ENCODE measurements around the gene APOA5.

The APOA5 gene

DNA sequence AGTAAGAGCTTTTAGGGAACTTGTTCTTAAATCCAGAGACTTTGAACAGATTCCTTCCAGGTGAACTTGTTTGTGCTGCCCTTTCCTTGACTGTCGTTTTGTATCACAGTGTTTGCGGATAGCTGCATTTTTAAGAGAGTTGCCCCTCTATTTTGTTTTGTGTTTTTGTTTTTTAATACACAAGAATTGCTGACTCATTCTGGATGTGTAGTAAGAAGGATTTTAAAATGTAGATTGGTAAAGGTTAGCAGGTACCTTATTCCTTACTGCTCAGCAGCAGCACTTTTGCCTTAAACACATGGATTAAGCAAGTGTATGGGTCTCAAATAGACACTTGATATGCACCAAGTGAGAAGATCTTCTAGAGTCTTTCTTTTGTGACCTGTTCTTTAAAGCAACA is 8.9 kb upstream of the APOA5 start:
- DNase-seq (ENCODE audit: low read depth in 2 of 2): no peak

DNA sequence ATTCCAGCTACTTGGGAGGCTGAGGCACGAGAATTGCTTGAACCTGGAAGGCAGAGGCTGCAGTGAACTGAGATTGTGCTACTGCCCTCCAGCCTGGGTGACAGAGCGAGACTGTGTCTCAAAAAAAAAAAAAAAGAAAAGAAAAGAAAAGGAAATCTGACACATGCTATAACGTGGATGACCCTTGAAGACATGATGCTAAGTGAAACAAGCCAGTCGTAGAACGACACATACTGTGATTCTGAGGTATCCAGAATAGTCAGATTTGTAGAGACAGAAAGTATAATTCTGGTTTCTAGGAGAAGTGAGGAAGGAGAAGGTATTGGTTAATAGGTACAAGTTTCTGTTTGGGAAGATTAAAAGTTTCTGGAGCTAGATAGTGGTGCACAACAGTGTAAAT is 6.7 kb upstream of the APOA5 start:
- no peak for DNase-seq (ENCODE audit: low read depth in 2 of 2)

- DNase-seq (ENCODE audit: low read depth in 2 of 2): no peak
Measured at GRCh38 chr11:116797816-116798215, 6.1 kb upstream of the APOA5 start.

GRCh38 chr11:116796548-116796947 is 4.9 kb upstream of the APOA5 start:
- DNase-seq (ENCODE audit: low read depth in 2 of 2): no peak

DNA sequence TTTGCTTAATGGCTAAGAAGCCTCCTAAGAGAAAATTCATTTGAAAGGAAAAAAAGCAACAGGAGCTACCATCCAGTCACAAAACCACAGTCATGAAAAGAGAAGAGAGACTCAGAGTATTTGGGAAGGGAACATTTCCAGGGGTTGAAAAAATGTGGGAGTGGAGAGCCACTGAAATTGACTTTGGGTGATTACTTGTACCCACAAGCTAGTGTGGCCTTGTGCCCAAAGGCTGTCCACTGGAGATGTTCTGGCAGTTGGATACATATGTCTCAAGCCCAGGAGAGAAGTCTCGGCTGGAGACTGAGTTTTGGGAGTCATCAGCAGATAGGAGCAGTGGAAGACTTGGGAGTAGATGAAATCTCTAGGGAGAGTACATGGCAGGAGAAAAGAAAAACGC is 3.2 kb upstream of the APOA5 start:
- DNase-seq (ENCODE audit: low read depth in 2 of 2): no peak

DNA sequence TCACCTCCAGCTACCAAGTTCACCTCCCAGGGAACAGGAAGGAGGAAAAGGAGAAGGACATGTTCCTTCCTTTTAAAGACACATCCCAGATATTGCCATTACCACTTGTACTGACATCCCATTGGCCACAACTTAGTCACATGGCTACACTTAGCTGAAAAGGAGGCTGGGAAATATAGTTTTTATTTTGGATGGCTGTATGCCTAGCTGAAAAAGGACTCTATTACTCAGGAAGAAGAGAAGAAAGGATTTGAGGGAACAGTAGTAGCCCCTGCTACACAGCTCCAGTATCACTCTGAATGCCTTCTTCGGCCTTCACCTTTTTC is 2.1 kb upstream of the APOA5 start:
- DNase-seq (ENCODE audit: low read depth in 2 of 2): no peak

GRCh38 chr11:116792869-116793771 is 1.4 kb upstream of the APOA5 start:
- no peak for DNase-seq (ENCODE audit: low read depth in 2 of 2)

DNA sequence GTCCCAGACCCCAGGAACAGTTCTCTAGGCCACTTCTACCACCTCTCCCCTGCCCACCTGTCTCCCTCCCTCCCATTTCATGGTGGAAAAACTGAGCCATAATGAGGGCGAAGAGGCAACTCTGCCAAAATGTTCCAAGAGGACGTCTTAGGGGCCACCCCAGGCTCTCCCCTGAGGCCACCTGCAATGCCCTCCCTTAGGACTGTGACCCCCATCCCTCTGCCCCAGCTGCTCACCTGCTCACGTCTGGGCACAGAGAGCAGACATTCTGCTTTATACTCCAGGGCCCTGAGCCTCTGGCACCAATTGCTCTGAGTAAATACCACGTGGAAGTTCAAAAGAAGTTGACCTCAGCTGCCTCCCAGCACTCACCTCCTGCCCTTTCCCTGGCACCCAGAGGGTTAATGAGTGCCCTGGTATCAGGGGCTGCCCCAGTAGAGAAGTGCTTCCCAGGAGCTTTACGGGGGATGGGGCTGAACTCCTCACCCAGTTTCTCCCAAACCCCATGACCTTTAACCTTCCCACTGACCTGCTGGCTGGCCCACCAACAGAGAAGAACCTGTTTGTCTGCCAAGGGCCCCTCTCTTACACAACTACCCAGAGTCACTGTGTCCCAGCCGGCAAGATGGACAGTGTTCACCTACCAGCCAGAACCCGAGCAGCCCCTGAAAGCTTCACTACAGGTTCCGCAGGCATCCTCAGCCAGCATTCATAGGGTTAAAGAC is 627 bp upstream of the APOA5 start:
- no peak for DNase-seq (ENCODE audit: low read depth in 2 of 2)

- DNase-seq (ENCODE audit: low read depth in 2 of 2): peak; percentile 64 to 78
Measured at GRCh38 chr11:116791002-116791812, 472 bp downstream of the APOA5 start.

DNA sequence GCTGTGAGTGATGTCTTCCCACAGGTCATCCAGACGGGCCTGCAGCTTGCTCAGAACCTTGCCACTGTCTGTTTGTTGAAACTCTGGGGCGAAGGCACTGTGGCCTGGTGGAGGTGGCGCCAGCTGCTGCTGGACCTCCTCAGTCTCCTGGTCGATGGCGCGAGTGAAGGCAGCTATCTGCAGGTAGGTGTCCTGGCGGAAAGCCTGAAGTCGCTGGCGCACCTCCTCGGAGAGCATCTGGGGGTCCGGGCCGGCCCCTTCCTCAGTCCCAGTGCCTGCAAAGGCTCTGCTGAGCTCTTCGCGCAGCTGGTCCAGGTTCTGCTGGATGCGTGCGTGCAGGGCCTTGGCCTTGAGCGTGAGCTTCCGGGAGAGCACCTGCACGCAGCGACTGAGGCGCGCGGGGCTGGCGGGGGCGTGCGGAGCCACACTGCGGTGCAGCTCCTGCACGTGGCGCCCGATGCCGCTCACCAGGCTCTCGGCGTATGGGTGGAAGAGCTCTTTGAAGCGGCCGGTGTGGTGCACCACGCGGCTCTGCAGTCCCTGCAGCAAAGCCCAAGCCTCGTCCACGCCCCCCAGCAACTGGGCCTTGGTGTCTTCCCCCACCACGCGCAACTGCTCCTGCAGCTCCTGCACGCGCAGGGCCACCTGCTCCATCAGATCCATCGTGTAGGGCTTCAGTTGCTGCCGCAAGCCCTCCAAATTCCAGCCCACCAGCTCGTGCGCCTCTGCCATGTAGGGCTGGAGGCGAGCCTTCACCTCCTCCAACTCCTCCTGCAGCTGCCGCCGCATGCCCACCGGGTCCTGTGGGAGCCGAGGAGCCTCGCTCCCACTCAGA is 1.3 kb downstream of the APOA5 start:
- DNase-seq (ENCODE audit: low read depth in 2 of 2): no peak

GRCh38 chr11:116788975-116789374 is 2.7 kb downstream of the APOA5 start:
- DNase-seq (ENCODE audit: low read depth in 2 of 2): no peak

- no peak for DNase-seq (ENCODE audit: low read depth in 2 of 2)
Measured at GRCh38 chr11:116788534-116788933, 3.1 kb downstream of the APOA5 start.

GRCh38 chr11:116787786-116788486 is 3.7 kb downstream of the APOA5 start, which contains the start of gene ZPR1:
Gene ZPR1 (minus strand): TSS chr11:116788023. CDS start chr11:116787990, 33 bp downstream.
- peak; percentile 71 to 80 for DNase-seq (ENCODE audit: low read depth in 2 of 2)

DNA sequence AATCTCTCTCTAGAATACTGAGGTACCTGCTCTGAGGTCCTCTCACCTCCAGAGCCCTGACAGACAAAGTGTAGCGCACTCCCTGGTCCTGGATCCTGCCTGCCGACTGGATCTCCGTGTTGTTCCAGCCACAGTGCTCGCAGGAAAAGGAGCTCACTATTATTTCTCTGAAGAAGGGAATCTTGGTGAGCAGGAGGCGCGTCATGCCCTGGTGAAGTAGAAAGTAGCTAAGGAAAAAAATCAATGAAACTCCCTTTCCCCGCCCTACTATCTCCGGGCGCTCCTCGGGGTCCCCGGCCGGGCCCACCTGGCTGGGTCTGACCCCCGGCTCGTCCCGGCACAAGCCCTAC is 4.3 kb downstream of the APOA5 start:
- no peak for DNase-seq (ENCODE audit: low read depth in 2 of 2)

- DNase-seq (ENCODE audit: low read depth in 2 of 2): no peak
Measured at GRCh38 chr11:116786966-116787365, 4.7 kb downstream of the APOA5 start.

GRCh38 chr11:116786326-116786725 is 5.4 kb downstream of the APOA5 start:
- DNase-seq (ENCODE audit: low read depth in 2 of 2): no peak

GRCh38 chr11:116782728-116783127 is 9.0 kb downstream of the APOA5 start:
- no peak for DNase-seq (ENCODE audit: low read depth in 2 of 2)

DNA sequence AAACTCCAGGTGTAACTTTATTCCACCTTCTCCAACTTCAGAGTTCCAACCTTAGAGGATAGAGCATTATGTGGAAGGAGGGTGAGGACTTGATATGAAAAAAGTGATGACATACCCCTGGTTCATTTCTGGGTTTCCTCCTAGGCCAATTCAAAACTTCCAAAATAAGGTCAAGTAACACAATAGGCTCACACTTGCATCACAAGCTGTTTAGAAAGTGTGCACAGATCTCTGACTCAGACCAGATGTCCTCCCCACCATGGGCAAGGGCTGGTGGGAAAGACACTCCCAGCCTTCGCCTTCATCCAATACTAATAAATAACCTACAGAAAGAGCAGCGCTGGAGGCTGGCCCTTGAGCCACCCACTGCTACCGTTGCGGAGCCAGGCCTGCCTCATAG is 13.1 kb downstream of the APOA5 start:
- no peak for DNase-seq (ENCODE audit: low read depth in 2 of 2)

DNA sequence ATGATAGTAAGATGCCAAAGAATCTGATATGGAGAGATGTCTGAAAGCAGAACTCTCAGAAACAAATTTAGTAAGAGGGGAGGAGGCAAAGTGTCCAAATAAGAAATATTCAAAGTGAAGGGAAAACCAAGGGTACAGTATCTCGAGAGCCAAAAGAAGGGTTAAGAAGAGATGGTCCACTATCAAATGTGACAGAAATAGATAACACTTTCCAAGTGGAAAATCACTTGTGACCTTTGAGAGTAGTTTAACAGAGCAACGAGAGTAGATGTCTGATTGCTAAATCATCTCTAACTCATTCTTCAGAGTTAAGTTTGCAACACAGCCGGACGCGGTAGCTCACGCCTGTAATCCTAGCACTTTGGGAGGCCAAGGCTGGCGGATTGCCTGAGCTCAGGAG is 14.6 kb downstream of the APOA5 start:
- DNase-seq (ENCODE audit: low read depth in 2 of 2): no peak

DNA sequence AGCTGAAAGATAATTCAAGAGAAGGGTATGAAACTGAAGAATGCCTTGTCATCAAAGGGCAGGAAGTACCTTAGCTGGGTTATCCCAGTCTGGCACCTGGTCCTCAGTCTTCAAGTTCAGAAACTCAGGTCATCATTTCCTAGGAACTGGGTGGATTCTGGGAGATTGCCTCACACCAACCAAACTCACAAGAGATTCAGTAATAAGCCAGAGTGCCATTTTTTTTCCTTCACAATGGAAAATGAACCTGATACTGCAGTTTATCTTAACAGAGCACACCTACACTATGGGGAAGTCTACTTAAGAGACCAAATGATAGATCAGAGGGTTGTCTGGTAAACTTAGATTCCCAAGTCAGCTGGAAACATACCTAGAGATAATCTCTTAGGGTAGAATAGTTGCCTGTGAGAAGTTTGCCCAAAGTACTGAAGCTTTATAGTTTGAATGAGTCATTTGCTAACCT is 15.1 kb downstream of the APOA5 start:
- no peak for DNase-seq (ENCODE audit: low read depth in 2 of 2)

DNA sequence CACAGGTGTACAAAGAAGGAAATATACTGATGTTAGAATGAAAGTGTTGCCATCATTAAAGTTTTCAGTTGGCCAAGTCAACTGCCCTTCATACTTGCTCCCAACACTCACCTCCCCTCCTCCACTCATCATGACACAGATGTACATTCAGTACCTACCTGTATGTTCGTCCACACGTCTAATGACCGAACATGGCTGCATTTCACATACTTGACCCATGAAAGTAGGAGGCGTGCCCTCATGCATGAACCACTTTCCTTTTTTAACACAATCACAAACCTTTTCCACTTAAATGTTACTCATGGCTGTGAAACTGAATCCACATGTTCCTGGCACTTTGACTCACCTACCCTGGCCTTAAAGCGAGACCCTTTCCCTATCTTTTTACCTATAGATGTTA is 15.7 kb downstream of the APOA5 start:
- no peak for DNase-seq (ENCODE audit: low read depth in 2 of 2)

Data from stimulated activated CD8-positive, alpha-beta memory T cell treated with anti-CD3 and anti-CD28 coated beads, Interleukin-2, amount 100 ng/mL, for 48 hours (primary cell).